ENCODE data around the gene ZNF628. TPM values are rescaled to one million over a fixed set of nuclear protein-coding genes. Genes with fewer than 3 reads are reported as not detected.

Gene ZNF628
- total RNA-seq, 3 donors from 2014 or later = 2.1 to 4.4 (median 4.3) TPM

DNA sequence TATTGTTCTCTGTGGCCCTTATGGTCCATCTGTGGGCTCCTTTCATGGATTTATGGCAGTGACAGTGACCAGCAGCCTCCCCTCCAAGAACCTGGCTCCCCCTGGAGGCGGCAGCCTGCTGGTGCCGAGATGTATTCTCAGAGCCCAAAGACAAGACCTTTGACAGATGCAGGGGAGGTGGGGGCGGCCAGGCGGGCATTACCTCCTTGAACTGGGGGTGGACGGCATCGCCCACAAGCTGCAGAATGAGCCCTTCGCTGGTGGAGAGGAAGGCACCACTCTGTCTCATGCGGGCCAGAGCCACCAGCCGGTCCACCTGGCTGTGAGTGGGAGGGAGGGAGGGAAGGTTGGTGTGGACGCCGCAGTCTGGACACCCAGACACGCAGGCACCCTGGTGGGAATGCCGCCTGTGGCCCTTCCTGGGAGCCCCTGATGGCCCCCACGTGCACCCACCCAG, 21.6 kb upstream of the ZNF628 start:
- Histone ChIP-seq H3K27ac (no peak overlapping the region), H3K27me3 (peaks cover 12 to 22% of the 10 kb centered on the region in 2 donors), H3K4me3 (no peak overlapping the region), H3K9me3 (no peaks in the 10 kb centered on the region), H3K4me1 (peaks cover 0 to 15% of the 10 kb centered on the region in 2 donors), H3K36me3 (no peaks in the 10 kb centered on the region)
- intact Hi-C loops (cut with DNase I; ENCODE audit: low total_unique reads) = loop anchor here (5.0 kb wide), 1 partner anchor 927 kb away; no protein-coding TSS in a partner anchor
- DNase-seq (ENCODE audit: low spot score in 2 of 2) = no peak
- TF ChIP-seq, protein P1, sequence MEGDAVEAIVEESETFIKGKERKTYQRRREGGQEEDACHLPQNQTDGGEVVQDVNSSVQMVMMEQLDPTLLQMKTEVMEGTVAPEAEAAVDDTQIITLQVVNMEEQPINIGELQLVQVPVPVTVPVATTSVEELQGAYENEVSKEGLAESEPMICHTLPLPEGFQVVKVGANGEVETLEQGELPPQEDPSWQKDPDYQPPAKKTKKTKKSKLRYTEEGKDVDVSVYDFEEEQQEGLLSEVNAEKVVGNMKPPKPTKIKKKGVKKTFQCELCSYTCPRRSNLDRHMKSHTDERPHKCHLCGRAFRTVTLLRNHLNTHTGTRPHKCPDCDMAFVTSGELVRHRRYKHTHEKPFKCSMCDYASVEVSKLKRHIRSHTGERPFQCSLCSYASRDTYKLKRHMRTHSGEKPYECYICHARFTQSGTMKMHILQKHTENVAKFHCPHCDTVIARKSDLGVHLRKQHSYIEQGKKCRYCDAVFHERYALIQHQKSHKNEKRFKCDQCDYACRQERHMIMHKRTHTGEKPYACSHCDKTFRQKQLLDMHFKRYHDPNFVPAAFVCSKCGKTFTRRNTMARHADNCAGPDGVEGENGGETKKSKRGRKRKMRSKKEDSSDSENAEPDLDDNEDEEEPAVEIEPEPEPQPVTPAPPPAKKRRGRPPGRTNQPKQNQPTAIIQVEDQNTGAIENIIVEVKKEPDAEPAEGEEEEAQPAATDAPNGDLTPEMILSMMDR (IDR thresholded peaks at IDR 0.05) = peak in 1 of 3 donors; percentile 33
- TF ChIP-seq POLR2AphosphoS5 (IDR thresholded peaks at IDR 0.05) = no peak

DNA sequence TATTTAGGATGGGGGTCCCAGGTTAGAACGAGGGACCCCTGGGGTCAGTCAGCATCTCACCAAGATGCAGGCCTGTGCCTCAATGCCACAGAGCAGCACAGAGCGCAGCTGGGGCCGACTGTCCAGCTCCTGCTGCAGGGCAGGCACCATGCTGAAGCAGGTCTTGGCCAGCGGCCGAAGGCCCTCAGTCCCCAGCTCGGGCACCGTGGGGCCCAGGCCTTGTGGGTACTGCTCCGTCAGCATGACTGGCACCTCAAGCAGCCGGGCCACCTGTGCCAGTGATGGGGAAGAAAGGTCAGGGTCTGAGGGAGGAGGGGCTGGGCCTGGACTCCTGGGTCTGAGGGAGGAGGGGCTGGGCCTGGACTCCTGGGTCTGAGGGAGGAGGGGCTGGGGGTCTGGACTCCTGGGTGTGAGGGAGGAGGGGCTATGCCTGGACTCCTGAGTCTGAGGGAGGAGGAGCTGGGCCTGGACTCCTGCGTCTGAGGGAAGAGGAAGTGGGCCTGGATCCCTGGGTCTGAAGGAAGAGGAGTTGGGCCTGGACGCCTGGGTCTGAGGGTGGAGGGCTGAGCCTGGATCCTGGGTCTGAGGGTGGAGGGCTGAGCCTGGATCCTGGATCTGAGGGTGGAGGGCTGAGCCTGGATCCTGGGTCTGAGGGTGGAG, 20.7 kb upstream of the ZNF628 start:
- Histone ChIP-seq H3K36me3 (no peaks in the 10 kb centered on the region), H3K27ac (no peak overlapping the region), H3K4me3 (no peak overlapping the region), H3K9me3 (no peaks in the 10 kb centered on the region), H3K4me1 (peaks cover 4 to 15% of the 10 kb centered on the region in 2 donors), H3K27me3 (peaks cover 12 to 21% of the 10 kb centered on the region in 2 donors)
- intact Hi-C loops (cut with DNase I; ENCODE audit: low total_unique reads) = loop anchor here (5.0 kb wide), 1 partner anchor 927 kb away; no protein-coding TSS in a partner anchor
- TF ChIP-seq POLR2A (IDR thresholded peaks at IDR 0.05) (no peak), POLR2AphosphoS5 (IDR thresholded peaks at IDR 0.05) (no peak)
- TF ChIP-seq, protein P1 (IDR thresholded peaks at IDR 0.05) = no peak
- no peak for DNase-seq (ENCODE audit: low spot score in 2 of 2)

DNA sequence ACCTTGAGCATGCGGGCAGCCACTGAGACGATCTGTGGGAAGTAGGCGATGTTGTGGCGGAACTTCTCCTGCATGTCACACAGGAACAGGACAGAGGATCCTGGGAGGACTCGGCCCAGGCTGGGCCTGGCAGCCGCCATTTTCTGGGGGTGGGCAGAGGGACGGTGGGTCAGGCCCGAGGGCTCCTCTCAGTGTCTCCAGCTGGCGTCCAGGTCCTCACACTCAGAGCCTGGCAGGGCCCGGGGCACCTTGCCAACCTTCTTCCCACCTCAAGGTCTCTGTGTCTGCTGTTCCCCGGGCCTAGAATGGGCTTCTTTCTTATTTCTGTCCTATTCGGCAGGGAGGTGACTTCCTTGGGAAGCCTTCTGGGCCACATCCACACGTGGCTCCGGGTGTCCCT, 20.1 kb upstream of the ZNF628 start:
- H3K9me3 ChIP-seq = no peaks in the 10 kb centered on the region
- H3K4me1 ChIP-seq = peaks cover 4 to 13% of the 10 kb centered on the region in 2 donors
- TF ChIP-seq, protein P1 (IDR thresholded peaks at IDR 0.05) = no peak
- TF ChIP-seq POLR2A (IDR thresholded peaks at IDR 0.05) = no peak
- no peak overlapping the region for H3K4me3 ChIP-seq
- no peak for DNase-seq (ENCODE audit: low spot score in 2 of 2)
- no peaks in the 10 kb centered on the region for H3K36me3 ChIP-seq
- intact Hi-C loops (cut with DNase I; ENCODE audit: low total_unique reads) = loop anchor here (5.0 kb wide), 1 partner anchor 926 kb away; no protein-coding TSS in a partner anchor
- H3K27ac ChIP-seq = no peak overlapping the region
- peaks cover 7 to 15% of the 10 kb centered on the region in 2 donors for H3K27me3 ChIP-seq

DNA sequence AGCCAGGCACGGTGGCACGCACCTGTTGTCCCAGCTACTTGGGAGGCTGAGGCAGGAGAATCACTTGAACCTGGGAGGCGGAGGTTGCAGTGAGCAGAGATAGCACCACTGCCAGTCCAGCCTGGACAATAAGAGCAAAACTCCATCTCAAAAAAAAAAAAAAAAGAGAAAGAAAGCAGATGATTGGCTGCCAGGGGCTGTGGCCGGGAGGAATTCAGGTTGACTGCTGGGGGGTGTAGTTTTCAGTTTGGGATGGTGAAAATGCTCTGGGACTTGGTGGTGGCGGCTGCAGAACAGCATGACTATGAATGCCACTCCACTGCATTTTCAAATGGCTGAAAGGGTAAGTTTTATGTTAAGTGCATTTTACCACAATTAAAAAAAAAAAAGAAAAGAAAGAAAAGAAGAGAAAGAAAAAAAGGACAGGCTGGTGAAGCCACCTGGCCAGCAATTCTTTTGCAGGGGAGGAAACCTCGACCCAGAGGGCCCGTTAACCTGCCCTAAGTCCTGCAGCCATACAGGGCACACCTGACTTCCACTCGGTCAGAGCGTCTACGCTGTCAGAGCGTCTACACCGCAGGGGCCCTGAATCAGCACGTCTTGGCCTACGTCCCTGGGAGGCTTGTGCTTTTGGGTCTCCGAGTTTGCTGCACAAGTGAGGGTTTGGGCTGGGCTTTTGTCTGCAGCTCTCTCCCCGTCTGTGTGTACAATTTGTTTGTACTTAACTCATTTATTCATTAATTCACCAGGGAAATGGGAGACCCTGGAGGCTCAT, 18.5 kb upstream of the ZNF628 start:
- Histone ChIP-seq H3K4me1 (peaks cover 0 to 4% of the 10 kb centered on the region in 2 donors), H3K27me3 (no peaks in the 10 kb centered on the region), H3K36me3 (no peaks in the 10 kb centered on the region), H3K9me3 (no peaks in the 10 kb centered on the region), H3K27ac (no peak overlapping the region), H3K4me3 (no peak overlapping the region)
- DNase-seq (ENCODE audit: low spot score in 2 of 2) = no peak
- TF ChIP-seq POLR2AphosphoS5 (IDR thresholded peaks at IDR 0.05) (no peak), POLR2A (IDR thresholded peaks at IDR 0.05) (no peak)
- TF ChIP-seq, protein P1 (IDR thresholded peaks at IDR 0.05) = no peak
- intact Hi-C loops (cut with DNase I; ENCODE audit: low total_unique reads) = loop anchor here (5.0 kb wide), 1 partner anchor 924 kb away; no protein-coding TSS in a partner anchor

DNA sequence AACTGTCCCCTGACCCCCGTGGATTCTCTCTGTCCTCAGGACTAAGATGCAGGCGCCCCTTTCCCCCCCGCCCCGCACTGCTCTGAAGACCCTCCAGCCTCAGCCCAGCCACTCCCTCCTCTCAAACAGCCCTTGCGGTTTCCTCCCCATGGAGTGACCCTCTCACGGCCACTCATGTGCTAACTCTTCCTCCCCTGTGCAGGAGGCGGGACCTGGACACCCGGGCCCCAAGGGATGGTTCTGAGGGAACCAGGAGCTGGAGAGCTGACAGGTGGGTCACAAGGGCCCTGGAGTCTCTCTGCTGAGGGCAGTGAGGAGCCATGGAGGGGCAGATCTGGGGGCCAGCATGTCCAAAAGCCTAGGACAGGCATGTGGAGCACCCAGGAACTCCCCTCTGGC, 16.9 kb upstream of the ZNF628 start:
- TF ChIP-seq POLR2AphosphoS5 (IDR thresholded peaks at IDR 0.05) = no peak
- TF ChIP-seq, protein P1 (IDR thresholded peaks at IDR 0.05) = no peak
- TF ChIP-seq POLR2A (IDR thresholded peaks at IDR 0.05) = no peak
- intact Hi-C loops (cut with DNase I; ENCODE audit: low total_unique reads) = loop anchor here (5.0 kb wide), 1 partner anchor 923 kb away; no protein-coding TSS in a partner anchor
- peak overlapping the region in 1 of 2 donors; percentile 95 for H3K27ac ChIP-seq
- H3K4me3 ChIP-seq = no peak overlapping the region
- peaks cover 0 to 4% of the 10 kb centered on the region in 2 donors for H3K4me1 ChIP-seq
- H3K9me3 ChIP-seq = no peaks in the 10 kb centered on the region
- no peak for DNase-seq (ENCODE audit: low spot score in 2 of 2)
- no peaks in the 10 kb centered on the region for H3K36me3 ChIP-seq
- H3K27me3 ChIP-seq = no peaks in the 10 kb centered on the region
